AG10803 (cell line): Measurements from ENCODE around the gene CDK11A.
A peak's percentile ranks its signal among the peaks of the same experiment; 100 is the strongest.
"Not testable (repeated sequence)": the region's sequence is repeated elsewhere in the genome, so short reads cannot be mapped to it uniquely, and the experiment has no call there.

Source experiments
- DNase-seq: peaks from one replicate; pipeline ENCODE4 v3.0.0; 2010; ENCODE audit warnings: low read depth
- H3K4me3 ChIP-seq: 2 replicates; pipeline ENCODE4 v1.5.1; 2011; ENCODE audit warnings: mild to moderate bottlenecking, low read length, control low read depth
- TF ChIP-seq, protein P1 (sequence below): conservative IDR thresholded peaks from 2 replicates; pipeline ENCODE4 v1.5.1; 2011; ENCODE audit warnings: mild to moderate bottlenecking, low read length, control low read depth, inconsistent platforms

The CDK11A gene

DNA sequence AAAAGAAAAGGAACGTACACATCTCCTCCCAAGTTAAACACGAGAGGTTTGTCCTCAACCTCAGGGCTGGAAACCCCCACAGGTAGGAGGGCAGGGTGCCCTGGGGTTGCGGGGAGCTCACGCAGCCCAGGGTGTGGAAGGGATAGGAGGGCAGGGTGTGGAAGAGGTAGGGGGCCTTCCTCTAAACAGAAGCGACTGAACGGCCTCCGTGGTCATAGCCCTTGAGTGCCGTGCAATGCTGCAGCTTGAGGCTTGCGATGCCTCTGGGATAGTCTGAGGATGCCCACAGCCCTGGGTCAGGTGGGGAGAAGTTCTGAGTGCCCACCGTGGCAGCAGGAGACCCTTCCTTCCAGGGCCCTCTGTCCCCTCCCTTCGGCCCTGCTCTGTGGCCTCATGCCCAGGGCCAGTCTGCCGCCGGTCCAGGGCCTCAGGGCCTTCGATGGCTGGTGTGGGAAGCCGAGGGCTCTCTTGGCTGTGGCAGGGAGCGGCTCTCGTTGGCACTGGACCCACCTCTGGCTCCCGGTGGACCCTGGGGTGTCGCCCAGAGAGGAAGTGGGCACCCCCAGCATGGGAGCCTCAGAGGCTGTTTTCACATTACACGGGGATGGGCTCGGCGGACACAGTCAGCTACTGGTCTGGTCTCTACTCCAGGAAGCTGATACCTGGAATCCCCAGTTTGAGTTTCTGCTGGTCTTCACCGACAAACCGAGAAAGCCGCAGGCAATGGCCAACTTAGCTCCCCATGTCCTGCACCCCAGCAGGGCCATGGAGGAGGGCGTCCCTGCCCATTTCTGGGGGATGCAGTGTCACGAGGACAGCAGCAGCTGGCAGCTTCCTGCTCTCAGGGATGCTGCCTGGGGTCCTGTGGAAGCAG lies 59.0 kb downstream of the CDK11A start:
- no peak overlapping the region for H3K4me3 ChIP-seq
- TF ChIP-seq, protein P1, sequence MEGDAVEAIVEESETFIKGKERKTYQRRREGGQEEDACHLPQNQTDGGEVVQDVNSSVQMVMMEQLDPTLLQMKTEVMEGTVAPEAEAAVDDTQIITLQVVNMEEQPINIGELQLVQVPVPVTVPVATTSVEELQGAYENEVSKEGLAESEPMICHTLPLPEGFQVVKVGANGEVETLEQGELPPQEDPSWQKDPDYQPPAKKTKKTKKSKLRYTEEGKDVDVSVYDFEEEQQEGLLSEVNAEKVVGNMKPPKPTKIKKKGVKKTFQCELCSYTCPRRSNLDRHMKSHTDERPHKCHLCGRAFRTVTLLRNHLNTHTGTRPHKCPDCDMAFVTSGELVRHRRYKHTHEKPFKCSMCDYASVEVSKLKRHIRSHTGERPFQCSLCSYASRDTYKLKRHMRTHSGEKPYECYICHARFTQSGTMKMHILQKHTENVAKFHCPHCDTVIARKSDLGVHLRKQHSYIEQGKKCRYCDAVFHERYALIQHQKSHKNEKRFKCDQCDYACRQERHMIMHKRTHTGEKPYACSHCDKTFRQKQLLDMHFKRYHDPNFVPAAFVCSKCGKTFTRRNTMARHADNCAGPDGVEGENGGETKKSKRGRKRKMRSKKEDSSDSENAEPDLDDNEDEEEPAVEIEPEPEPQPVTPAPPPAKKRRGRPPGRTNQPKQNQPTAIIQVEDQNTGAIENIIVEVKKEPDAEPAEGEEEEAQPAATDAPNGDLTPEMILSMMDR, result no peak
- DNase-seq, result no peak

DNA sequence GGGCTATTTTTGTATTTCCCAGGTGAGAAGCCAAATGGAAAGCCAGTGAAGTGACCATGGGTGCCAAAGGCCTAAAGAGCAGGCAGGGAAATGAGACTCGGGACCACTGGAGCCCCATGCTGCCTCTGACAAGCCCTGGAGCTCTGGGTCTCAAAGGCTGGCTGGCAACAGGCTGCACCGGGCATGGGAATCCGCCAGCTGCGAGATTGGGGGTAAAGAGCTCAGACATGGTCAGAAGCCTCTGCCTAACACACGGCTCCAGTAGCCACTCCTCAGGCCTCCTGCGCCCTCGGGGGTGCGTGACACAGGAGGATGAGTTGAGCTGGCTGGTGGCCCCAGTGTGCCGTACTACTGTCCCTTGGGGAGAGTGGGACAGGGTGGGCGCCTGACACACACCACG lies 59.8 kb downstream of the CDK11A start:
- not testable (repeated sequence) for DNase-seq, H3K4me3 ChIP-seq

DNA sequence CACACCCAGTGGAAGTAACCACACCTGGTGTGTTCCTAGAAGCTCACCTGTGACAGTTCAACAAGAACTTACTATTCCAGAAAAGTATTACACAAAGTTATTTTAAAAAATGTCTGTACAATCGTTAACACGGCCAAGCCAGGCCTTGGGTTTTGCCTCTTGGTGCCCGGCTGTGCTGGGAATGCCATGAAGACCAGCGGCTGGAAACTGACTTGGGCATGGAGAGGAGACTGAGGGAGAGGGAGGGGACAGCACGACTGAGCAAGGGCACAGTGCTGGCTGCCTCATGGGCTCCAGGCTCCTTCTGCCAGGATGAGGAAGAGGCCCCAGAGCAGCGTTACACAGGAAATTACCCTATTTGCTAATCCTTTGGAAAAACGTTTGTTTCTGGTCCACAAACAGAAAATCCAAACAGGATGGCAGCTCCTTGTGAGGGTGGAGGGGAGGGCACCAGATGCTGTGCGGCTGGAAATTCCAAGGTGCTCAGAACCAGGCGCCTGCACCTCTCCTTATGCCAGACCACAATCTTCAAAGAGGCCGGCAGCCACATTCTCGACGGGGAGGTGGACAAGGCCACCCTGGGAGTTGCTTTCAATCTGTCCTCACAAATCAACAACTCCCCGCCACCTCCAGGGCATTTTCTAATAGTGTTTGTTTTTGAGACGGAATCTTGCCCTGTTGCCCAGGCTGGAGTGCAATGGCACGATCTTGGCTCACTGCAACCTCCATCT lies 61.2 kb downstream of the CDK11A start:
- peak overlapping the region; percentile 17 for H3K4me3 ChIP-seq
- peak; percentile 58 for DNase-seq

DNA sequence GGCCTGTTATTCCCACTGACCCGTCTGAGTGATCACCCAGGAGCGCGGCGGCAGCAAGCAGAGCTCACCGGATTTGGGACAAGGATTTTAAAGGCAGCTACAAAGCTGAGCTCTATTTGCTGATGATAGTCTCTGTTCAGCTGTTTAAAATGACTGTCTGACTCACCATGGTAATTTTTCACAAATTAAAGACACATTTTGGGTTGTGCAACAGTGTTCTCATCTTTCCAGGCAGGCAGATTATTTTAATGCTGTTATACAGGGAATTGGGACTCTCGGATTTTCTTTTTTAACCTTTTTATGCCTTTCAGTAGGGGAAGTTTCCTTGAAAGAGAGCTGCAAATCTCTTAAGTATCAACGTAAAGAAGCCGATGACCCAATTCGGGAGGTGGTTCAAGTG lies 61.8 kb downstream of the CDK11A start:
- H3K4me3 ChIP-seq, result peak overlapping the region; percentile 17
- DNase-seq, result peak; percentile 63

DNA sequence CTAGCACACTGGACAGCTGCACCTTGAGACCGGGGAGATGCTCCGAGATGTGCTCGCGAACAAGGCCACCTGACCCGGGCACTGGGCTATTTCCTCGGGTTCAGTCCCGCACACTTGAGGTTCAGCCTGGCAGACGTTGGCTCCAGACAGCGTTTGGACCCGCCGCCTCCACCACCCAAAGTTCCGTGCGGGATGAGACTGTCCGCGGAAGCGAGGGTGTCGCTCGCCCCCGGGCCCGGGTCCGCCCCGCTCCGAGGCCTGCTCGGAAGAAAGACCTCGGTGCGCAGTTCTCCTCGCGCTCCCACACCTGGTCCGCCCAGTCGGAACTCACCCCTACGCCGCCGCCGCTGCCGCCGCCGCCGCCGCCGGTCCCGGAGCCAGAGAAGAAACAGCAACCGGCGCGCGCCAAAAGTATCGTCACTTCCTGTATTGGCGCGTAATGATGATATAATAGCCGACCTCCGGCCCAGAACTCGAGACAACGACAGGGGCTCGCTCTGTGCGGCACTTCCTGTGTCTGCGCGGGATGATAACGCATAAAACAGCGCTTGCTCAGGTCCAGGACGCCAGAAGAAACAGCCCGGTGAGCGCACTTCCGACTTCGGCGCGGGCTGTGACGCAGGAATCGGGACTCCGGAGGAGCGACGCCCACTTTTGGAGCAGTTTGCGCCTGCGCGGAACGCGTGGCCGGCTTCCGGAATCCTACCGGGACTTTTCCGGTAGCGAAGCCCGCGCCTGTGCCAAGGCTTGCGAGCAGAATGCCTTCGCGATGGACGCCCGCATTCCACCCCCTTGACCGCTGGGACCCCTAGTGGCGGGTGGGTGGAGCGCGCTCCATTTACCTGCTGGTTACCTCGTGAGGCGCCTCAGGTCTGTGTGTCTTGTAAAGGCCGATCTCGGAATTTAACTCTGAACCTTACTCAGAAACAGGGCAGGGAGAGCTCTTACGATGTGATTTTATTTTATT lies 65.3 kb downstream of the CDK11A start, which contains the start of gene CDK11B:
Gene CDK11B, minus strand, starts transcription at position 422 of the 967 bp plus-strand sequence. CDS start 1,519 bp downstream, outside the sequence.
- H3K4me3 ChIP-seq, result peak within 1 kb of the TSS; percentile 68
- DNase-seq, result peak; percentile 92
